Measurements from ENCODE around the gene UNC119B.
"Not testable (repeated sequence)": the region's sequence is repeated elsewhere in the genome, so short reads cannot be mapped to it uniquely, and the experiment has no call there.

The UNC119B gene

GRCh38 chr12:120719496-120720233 lies 9.4 kb downstream of the UNC119B start:
- DNase-seq (ENCODE audit: low read depth), result no peak

GRCh38 chr12:120720234-120720986 lies 10.2 kb downstream of the UNC119B start:
- DNase-seq (ENCODE audit: low read depth), result no peak

GRCh38 chr12:120720987-120721801 lies 10.9 kb downstream of the UNC119B start:
- no peak for DNase-seq (ENCODE audit: low read depth)

- DNase-seq (ENCODE audit: low read depth), result no peak
Measured at GRCh38 chr12:120721866-120722265, 11.6 kb downstream of the UNC119B start.

- no peak for DNase-seq (ENCODE audit: low read depth)
Measured at GRCh38 chr12:120722784-120723183, 12.5 kb downstream of the UNC119B start.

GRCh38 chr12:120724720-120725119 lies 14.5 kb downstream of the UNC119B start:
- DNase-seq (ENCODE audit: low read depth), result no peak

- DNase-seq (ENCODE audit: low read depth), result no peak
Measured at GRCh38 chr12:120725151-120725658, 14.9 kb downstream of the UNC119B start.

- DNase-seq (ENCODE audit: low read depth), result peak; percentile 83
Measured at GRCh38 chr12:120725659-120726509, 15.6 kb downstream of the UNC119B start, which contains the start of gene ACADS. ACADS (plus strand) TSS chr12:120725826; CDS start chr12:120725886, 60 bp downstream.

GRCh38 chr12:120726510-120726793 lies 16.2 kb downstream of the UNC119B start:
- DNase-seq (ENCODE audit: low read depth), result no peak

- DNase-seq (ENCODE audit: low read depth), result no peak
Measured at GRCh38 chr12:120726961-120727360, 16.7 kb downstream of the UNC119B start.

GRCh38 chr12:120732198-120732597 lies 21.9 kb downstream of the UNC119B start:
- DNase-seq (ENCODE audit: low read depth), result not testable (repeated sequence)

- DNase-seq (ENCODE audit: low read depth), result no peak
Measured at GRCh38 chr12:120733574-120733973, 23.3 kb downstream of the UNC119B start.

GRCh38 chr12:120734210-120734609 lies 24.0 kb downstream of the UNC119B start:
- DNase-seq (ENCODE audit: low read depth), result no peak

GRCh38 chr12:120735181-120735580 lies 24.9 kb downstream of the UNC119B start:
- no peak for DNase-seq (ENCODE audit: low read depth)

- no peak for DNase-seq (ENCODE audit: low read depth)
Measured at GRCh38 chr12:120736404-120737331, 26.4 kb downstream of the UNC119B start.

GRCh38 chr12:120737557-120738251 lies 27.4 kb downstream of the UNC119B start:
- DNase-seq (ENCODE audit: low read depth), result no peak

GRCh38 chr12:120738252-120739030 lies 28.2 kb downstream of the UNC119B start:
- DNase-seq (ENCODE audit: low read depth), result no peak

GRCh38 chr12:120739031-120739762 lies 28.9 kb downstream of the UNC119B start:
- DNase-seq (ENCODE audit: low read depth), result no peak

Measured in T follicular helper cell (primary cell).